ENCODE measurements around the gene LTF.

DNA sequence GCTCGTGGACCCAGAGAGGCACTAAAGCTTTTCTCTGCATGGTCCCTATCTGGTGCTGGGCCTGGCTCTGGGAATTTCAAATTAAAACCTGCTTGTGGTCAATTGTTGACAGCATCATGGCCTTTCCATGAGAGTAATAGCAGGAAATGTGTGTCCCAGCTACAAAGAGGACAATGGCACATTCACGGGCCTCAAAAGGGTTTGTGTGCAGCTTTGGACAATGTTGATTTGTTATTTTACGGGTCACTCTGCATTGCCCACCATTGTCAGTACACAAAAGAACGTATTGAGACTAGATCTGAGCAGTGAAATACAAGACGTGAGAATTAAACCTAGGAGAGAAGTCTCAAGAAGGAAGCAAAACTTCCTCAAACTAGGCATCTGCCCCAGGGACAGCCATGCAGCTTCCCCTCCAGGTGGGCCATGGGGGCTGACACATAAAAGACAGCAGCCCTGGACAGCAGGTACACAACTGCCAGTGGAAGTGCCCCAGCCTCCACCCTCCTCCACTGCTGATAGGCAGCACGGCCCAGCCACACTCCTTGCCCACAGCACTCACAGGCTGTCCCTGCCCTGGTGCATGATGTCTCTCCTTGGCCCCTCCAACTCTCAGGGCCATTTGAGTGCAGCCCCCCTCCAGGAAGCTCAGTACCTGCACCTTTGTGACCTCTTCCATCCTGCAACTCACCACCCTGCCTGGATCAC is 15.9 kb upstream of the LTF start:
- TF ChIP-seq, protein P1, sequence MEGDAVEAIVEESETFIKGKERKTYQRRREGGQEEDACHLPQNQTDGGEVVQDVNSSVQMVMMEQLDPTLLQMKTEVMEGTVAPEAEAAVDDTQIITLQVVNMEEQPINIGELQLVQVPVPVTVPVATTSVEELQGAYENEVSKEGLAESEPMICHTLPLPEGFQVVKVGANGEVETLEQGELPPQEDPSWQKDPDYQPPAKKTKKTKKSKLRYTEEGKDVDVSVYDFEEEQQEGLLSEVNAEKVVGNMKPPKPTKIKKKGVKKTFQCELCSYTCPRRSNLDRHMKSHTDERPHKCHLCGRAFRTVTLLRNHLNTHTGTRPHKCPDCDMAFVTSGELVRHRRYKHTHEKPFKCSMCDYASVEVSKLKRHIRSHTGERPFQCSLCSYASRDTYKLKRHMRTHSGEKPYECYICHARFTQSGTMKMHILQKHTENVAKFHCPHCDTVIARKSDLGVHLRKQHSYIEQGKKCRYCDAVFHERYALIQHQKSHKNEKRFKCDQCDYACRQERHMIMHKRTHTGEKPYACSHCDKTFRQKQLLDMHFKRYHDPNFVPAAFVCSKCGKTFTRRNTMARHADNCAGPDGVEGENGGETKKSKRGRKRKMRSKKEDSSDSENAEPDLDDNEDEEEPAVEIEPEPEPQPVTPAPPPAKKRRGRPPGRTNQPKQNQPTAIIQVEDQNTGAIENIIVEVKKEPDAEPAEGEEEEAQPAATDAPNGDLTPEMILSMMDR (IDR thresholded peaks at IDR 0.05; ENCODE audit: low read depth, low read length) = no peak
- no peak for TF ChIP-seq EZH2phosphoT487 (IDR thresholded peaks at IDR 0.05; ENCODE audit: low read depth)

Measured in OCI-LY3 (cell line).